GM12872 (cell line): Measurements from ENCODE around the gene SEPHS2.

Source experiments
- TF ChIP-seq, protein P1 (sequence below): IDR thresholded peaks from 3 replicates; pipeline ENCODE4 v1.5.1; 2011; ENCODE audit warnings: low read depth, mild to moderate bottlenecking, low read length, moderate library complexity; ENCODE audit not compliant: insufficient read depth

SEPHS2 gene

DNA sequence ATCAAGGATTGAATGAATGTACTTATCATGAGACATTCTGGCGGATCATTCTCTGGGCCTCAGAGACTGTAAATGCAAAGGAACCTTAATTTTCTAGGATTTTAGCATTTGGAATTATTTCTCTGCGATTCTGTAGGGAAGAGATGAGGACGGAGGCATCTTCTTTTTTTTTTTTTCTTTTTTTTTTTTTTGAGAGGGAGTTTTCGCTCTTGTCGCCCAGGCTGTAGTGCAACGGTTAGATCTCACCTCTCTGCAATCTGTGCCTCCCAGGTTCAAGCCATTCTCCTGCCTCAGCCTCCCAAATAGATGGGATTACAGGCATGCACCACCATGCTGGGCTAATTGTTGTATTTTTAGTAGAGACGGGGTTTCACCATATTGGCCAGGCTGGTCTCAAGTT lies 29.0 kb upstream of the SEPHS2 start:
- TF ChIP-seq, protein P1, sequence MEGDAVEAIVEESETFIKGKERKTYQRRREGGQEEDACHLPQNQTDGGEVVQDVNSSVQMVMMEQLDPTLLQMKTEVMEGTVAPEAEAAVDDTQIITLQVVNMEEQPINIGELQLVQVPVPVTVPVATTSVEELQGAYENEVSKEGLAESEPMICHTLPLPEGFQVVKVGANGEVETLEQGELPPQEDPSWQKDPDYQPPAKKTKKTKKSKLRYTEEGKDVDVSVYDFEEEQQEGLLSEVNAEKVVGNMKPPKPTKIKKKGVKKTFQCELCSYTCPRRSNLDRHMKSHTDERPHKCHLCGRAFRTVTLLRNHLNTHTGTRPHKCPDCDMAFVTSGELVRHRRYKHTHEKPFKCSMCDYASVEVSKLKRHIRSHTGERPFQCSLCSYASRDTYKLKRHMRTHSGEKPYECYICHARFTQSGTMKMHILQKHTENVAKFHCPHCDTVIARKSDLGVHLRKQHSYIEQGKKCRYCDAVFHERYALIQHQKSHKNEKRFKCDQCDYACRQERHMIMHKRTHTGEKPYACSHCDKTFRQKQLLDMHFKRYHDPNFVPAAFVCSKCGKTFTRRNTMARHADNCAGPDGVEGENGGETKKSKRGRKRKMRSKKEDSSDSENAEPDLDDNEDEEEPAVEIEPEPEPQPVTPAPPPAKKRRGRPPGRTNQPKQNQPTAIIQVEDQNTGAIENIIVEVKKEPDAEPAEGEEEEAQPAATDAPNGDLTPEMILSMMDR, result no peak

- TF ChIP-seq, protein P1, result no peak
Observed at GRCh38 chr16:30474074-30474452, 28.4 kb upstream of the SEPHS2 start.

DNA sequence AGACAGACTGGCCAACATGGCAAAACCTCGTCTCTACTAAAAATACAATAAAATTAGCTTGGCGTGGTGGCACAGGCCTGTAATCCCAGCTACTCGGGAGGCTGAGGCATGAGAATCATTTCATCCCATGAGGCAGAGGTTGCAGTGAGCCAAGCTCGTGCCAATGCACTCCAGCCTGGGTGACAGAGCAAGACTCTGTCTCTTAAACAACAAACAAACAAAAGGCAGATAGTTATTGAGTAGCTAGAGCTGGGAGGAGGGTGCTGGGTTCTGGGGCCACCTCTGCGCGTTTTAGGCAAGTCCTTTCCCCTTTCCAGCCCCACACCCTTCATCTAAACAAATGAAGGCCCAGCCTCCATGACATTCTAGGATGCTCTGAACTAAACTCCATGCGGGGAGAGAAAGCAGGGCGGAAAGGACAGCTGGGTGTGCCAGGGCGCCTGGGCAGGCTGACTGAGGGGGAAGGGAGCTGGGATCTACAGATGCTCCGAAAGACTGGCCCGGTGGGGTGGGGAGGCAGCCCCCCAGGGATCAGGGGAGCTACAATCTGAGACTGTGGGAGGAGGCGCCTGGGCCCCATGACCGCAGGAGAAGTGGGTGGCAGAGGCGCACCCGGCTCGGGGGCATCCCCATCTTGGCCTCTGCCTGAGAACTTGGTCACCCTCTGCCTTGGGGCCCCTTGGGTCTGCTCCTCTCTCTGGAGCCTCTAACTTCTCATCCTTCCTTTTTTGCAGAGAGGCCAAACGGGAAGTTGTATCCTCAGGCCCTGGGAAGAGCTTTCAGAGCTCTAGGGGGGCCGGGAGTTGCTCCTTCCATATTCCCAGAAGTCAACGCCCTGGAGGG lies 27.8 kb upstream of the SEPHS2 start:
- TF ChIP-seq, protein P1, result no peak

GRCh38 chr16:30472328-30472942 lies 26.8 kb upstream of the SEPHS2 start, which contains the start of gene ITGAL:
Gene ITGAL (plus strand): TSS chr16:30472742. CDS start chr16:30472838, 96 bp downstream.
- TF ChIP-seq, protein P1, result no peak

DNA sequence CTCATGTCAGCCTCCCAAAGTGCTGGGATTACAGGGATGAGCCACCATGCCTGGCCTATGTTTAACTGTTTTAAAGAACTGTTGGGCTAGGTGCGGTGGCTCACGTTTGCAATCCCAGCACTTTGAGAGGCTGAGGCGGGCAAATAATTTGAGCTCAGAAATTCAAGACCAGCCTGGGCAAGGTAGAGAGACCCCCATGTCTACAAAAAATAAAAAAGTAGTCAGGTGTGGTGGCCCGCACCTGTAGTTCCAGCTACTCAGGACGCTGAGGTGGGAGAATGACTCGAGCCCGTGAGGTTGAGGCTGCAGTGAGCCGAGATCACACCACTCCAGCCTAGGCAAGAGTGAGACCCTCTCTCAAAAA lies 24.9 kb upstream of the SEPHS2 start:
- TF ChIP-seq, protein P1, result no peak

DNA sequence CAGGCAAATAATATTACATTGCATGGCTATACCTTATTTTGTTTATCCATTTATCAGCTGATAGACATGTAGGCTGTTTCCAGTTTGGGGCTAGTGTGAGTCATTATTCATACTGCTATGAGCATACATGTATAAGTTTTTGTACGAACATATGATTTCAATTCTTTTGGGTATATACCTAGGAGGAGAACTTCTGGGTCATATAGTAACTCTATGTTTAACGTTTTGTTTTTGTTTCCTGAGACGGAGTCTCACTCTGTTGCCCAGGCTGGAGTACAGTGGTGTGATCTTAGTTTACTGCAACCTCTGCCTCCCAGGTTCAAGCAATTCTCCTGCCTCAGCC lies 24.5 kb upstream of the SEPHS2 start:
- TF ChIP-seq, protein P1, result no peak

GRCh38 chr16:30464078-30464477 lies 18.4 kb upstream of the SEPHS2 start:
- TF ChIP-seq, protein P1, result no peak
